Measurements from ENCODE around the gene ZNF557. TPM values are rescaled to one million over a fixed set of nuclear protein-coding genes. Genes with fewer than 3 reads are reported as not detected.

ZNF557 gene
- total RNA-seq, 1 donor from 2014 or later = 8.2 TPM

GRCh38 chr19:7078008-7078407 lies 8.5 kb downstream of the ZNF557 start:
- TF ChIP-seq CTCF (IDR thresholded peaks at IDR 0.05) = no peak
- H3K4me3 Mint-ChIP-seq (ENCODE audit: unreplicated experiment) = no peak overlapping the region
- H3K9me3 Mint-ChIP-seq (ENCODE audit: low read depth) = peaks cover 52% of the 10 kb centered on the region
- no peak overlapping the region for H3K27ac Mint-ChIP-seq (ENCODE audit: unreplicated experiment)
- H3K27me3 Mint-ChIP-seq (ENCODE audit: low read depth) = no peaks in the 10 kb centered on the region
- no peak for DNase-seq (ENCODE audit: low spot score)
- H3K4me1 Mint-ChIP-seq (ENCODE audit: low read depth) = no peaks in the 10 kb centered on the region
- peaks cover 84% of the 10 kb centered on the region for H3K36me3 Mint-ChIP-seq (ENCODE audit: low read depth)

GRCh38 chr19:7083076-7083956 lies 13.8 kb downstream of the ZNF557 start:
- no peak for TF ChIP-seq CTCF (IDR thresholded peaks at IDR 0.05)
- H3K27me3 Mint-ChIP-seq (ENCODE audit: low read depth) = no peaks in the 10 kb centered on the region
- no peak overlapping the region for H3K4me3 Mint-ChIP-seq (ENCODE audit: unreplicated experiment)
- no peaks in the 10 kb centered on the region for H3K4me1 Mint-ChIP-seq (ENCODE audit: low read depth)
- no peak for DNase-seq (ENCODE audit: low spot score)
- peaks cover 57% of the 10 kb centered on the region for H3K9me3 Mint-ChIP-seq (ENCODE audit: low read depth)
- H3K27ac Mint-ChIP-seq (ENCODE audit: unreplicated experiment) = no peak overlapping the region
- peaks cover 71% of the 10 kb centered on the region for H3K36me3 Mint-ChIP-seq (ENCODE audit: low read depth)

- no peak overlapping the region for H3K27ac Mint-ChIP-seq (ENCODE audit: unreplicated experiment)
- H3K9me3 Mint-ChIP-seq (ENCODE audit: low read depth) = peaks cover 45% of the 10 kb centered on the region
- TF ChIP-seq CTCF (IDR thresholded peaks at IDR 0.05) = no peak
- H3K36me3 Mint-ChIP-seq (ENCODE audit: low read depth) = peaks cover 26% of the 10 kb centered on the region
- no peak for DNase-seq (ENCODE audit: low spot score)
- no peaks in the 10 kb centered on the region for H3K27me3 Mint-ChIP-seq (ENCODE audit: low read depth)
- no peak overlapping the region for H3K4me3 Mint-ChIP-seq (ENCODE audit: unreplicated experiment)
- no peaks in the 10 kb centered on the region for H3K4me1 Mint-ChIP-seq (ENCODE audit: low read depth)
Observed at GRCh38 chr19:7088999-7089398, 19.5 kb downstream of the ZNF557 start.

- DNase-seq (ENCODE audit: low spot score) = no peak
- peaks cover 13% of the 10 kb centered on the region for H3K36me3 Mint-ChIP-seq (ENCODE audit: low read depth)
- H3K4me3 Mint-ChIP-seq (ENCODE audit: unreplicated experiment) = peak overlapping the region; percentile 89
- TF ChIP-seq CTCF (IDR thresholded peaks at IDR 0.05) = no peak
- peak overlapping the region; percentile 8 for H3K27ac Mint-ChIP-seq (ENCODE audit: unreplicated experiment)
- H3K4me1 Mint-ChIP-seq (ENCODE audit: low read depth) = peaks cover 9% of the 10 kb centered on the region
- H3K27me3 Mint-ChIP-seq (ENCODE audit: low read depth) = no peaks in the 10 kb centered on the region
- H3K9me3 Mint-ChIP-seq (ENCODE audit: low read depth) = peaks cover 29% of the 10 kb centered on the region
Observed at GRCh38 chr19:7098096-7098495, 28.6 kb downstream of the ZNF557 start.

- H3K27me3 Mint-ChIP-seq (ENCODE audit: low read depth) = no peaks in the 10 kb centered on the region
- peaks cover 9% of the 10 kb centered on the region for H3K4me1 Mint-ChIP-seq (ENCODE audit: low read depth)
- peaks cover 25% of the 10 kb centered on the region for H3K9me3 Mint-ChIP-seq (ENCODE audit: low read depth)
- peaks cover 13% of the 10 kb centered on the region for H3K36me3 Mint-ChIP-seq (ENCODE audit: low read depth)
- no peak for TF ChIP-seq CTCF (IDR thresholded peaks at IDR 0.05)
- H3K4me3 Mint-ChIP-seq (ENCODE audit: unreplicated experiment) = peak overlapping the region; percentile 89
- DNase-seq (ENCODE audit: low spot score) = peak; percentile 97
- H3K27ac Mint-ChIP-seq (ENCODE audit: unreplicated experiment) = peak overlapping the region; percentile 93
Observed at GRCh38 chr19:7098701-7099596, 29.4 kb downstream of the ZNF557 start.

All from chondrocyte (in vitro differentiated cells).